ENCODE data around the gene MYBPC3. TPM values are rescaled to one million over a fixed set of nuclear protein-coding genes. Genes with fewer than 3 reads are reported as not detected.

MYBPC3 gene
- total and polyA plus RNA-seq, 2 donors (not counting 3 experiments of a cell fraction or from before 2014, with no cell fraction given), result not detected

GRCh38 chr11:47391077-47391583, 38.6 kb upstream of the MYBPC3 start:
- dilution Hi-C loops (cut with MboI; ENCODE audit: extremely low pct_ligation_motif_present, low sequenced_read_pairs) (no loop called here), intact Hi-C loops (cut with micrococcal nuclease) (no loop called here)
- CTCF ChIA-PET, result interaction anchor here (1.0 to 5.5 kb wide), 3 partner anchors 18 to 21 kb away, joined by 3 to 76 read pairs (median 3); no protein-coding TSS in a partner anchor
- Histone ChIP-seq H3K27ac (ENCODE audit: insufficient read depth, low read depth, low read length) (no peak overlapping the region), H3K79me2 (ENCODE audit: control insufficient read depth, insufficient read depth, low read length) (no peaks in the 10 kb centered on the region), H3K4me3 (replicated peaks in 1 of 3; ENCODE audit: insufficient read depth in 1 of 3, low read depth in 1 of 3, low read length in 3 of 3) (no peak overlapping the region), H4K20me1 (replicated peaks; ENCODE audit: control insufficient read depth, extremely low read depth, insufficient read depth, low read length) (no peaks in the 10 kb centered on the region), H3K27me3 (ENCODE audit: control insufficient read depth in 2 of 2, insufficient read depth in 2 of 2, low read length in 2 of 2) (no peaks in the 10 kb centered on the region), H3K9me3 (replicated peaks; ENCODE audit: control insufficient read depth, insufficient read depth, low read length) (no peaks in the 10 kb centered on the region), H3K4me1 (ENCODE audit: control insufficient read depth, extremely low read depth, insufficient read depth, low read length) (peaks cover 21% of the 10 kb centered on the region), H3K9ac (replicated peaks; ENCODE audit: extremely low read depth, insufficient read depth, low read length) (no peak overlapping the region), H3K9me1 (replicated peaks; ENCODE audit: control insufficient read depth, extremely low read depth, insufficient read depth, low read length) (no peaks in the 10 kb centered on the region), H2AFZ (ENCODE audit: low read depth, low read length) (no peak overlapping the region), H3K4me2 (ENCODE audit: insufficient read depth, low read length) (no peak overlapping the region), H3K36me3 (ENCODE audit: control insufficient read depth in 2 of 2, extremely low read depth in 1 of 2, insufficient read depth in 2 of 2, low read length in 2 of 2) (no peaks in the 10 kb centered on the region)
- TF ChIP-seq, protein P1, sequence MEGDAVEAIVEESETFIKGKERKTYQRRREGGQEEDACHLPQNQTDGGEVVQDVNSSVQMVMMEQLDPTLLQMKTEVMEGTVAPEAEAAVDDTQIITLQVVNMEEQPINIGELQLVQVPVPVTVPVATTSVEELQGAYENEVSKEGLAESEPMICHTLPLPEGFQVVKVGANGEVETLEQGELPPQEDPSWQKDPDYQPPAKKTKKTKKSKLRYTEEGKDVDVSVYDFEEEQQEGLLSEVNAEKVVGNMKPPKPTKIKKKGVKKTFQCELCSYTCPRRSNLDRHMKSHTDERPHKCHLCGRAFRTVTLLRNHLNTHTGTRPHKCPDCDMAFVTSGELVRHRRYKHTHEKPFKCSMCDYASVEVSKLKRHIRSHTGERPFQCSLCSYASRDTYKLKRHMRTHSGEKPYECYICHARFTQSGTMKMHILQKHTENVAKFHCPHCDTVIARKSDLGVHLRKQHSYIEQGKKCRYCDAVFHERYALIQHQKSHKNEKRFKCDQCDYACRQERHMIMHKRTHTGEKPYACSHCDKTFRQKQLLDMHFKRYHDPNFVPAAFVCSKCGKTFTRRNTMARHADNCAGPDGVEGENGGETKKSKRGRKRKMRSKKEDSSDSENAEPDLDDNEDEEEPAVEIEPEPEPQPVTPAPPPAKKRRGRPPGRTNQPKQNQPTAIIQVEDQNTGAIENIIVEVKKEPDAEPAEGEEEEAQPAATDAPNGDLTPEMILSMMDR (IDR thresholded peaks at IDR 0.05; ENCODE audit: extremely low read depth in 1 of 2, insufficient read depth in 1 of 2, low read depth in 1 of 2, low read length in 2 of 2), result no peak
- TF ChIP-seq EZH2 (IDR thresholded peaks at IDR 0.05; ENCODE audit: borderline replicate concordance, low read depth, low read length, severe bottlenecking) (no peak), JUN (IDR thresholded peaks at IDR 0.05; ENCODE audit: borderline replicate concordance, insufficient read depth, insufficient read length, low read depth) (no peak), GATA2 (IDR thresholded peaks at IDR 0.05; ENCODE audit: insufficient read depth, insufficient read length, low read depth, low read length) (no peak), POLR2A (IDR thresholded peaks at IDR 0.05; ENCODE audit: low read depth, low read length) (no peak), MYC (IDR thresholded peaks at IDR 0.05; ENCODE audit: low read depth, low read length) (no peak), POLR2AphosphoS5 (IDR thresholded peaks at IDR 0.05; ENCODE audit: insufficient read depth, low read depth, low read length) (no peak), FOS (IDR thresholded peaks at IDR 0.05; ENCODE audit: borderline replicate concordance, insufficient read depth, low read length) (no peak)
- TF ChIP-seq, protein P2, sequence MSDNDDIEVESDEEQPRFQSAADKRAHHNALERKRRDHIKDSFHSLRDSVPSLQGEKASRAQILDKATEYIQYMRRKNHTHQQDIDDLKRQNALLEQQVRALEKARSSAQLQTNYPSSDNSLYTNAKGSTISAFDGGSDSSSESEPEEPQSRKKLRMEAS (IDR thresholded peaks at IDR 0.05; ENCODE audit: insufficient read depth, insufficient read length), result no peak
- POLR2A ChIA-PET, result no interaction called here
- no peak for FAIRE-seq
- no TSS peak for BruUV-seq (replicated peaks)
- DNase-seq (ENCODE audit: low read depth, low spot score), result no peak

Measured in endothelial cell of umbilical vein (primary cell).